Measurements from ENCODE around the gene APCDD1.
"Not testable (repeated sequence)": the region's sequence is repeated elsewhere in the genome, so short reads cannot be mapped to it uniquely, and the experiment has no call there.

Gene APCDD1

GRCh38 chr18:10525697-10526560 is 71.5 kb downstream of the APCDD1 start, which contains the start of gene NAPG:
Gene NAPG (plus strand): TSS chr18:10526027. CDS start chr18:10526103, 76 bp downstream.
- DNase-seq (ENCODE audit: low read depth), result peak; percentile 86

DNA sequence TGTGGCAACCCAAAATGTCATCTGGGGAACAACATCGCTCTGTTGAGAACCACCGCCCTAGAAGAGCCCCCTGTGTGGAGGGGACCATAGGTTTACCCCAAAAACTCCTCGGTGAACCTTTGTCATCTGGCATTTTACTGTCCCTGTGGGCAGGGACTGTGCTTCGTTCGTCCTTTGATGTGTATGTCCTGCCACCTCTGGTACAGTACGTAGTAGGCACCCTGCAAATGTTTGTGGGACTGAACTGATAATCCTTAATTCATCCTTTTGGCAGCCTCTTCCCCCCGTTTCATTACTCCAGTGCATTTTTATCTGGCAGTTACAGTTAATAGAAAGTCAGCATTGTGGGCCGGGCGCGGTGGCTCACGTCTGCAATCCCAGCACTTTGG is 72.1 kb downstream of the APCDD1 start:
- DNase-seq (ENCODE audit: low read depth), result no peak

- DNase-seq (ENCODE audit: low read depth), result no peak
Observed at GRCh38 chr18:10528439-10528838, 74.0 kb downstream of the APCDD1 start.

- DNase-seq (ENCODE audit: low read depth), result no peak
Observed at GRCh38 chr18:10530002-10530401, 75.6 kb downstream of the APCDD1 start.

- DNase-seq (ENCODE audit: low read depth), result no peak
Observed at GRCh38 chr18:10530852-10531251, 76.4 kb downstream of the APCDD1 start.

- DNase-seq (ENCODE audit: low read depth), result no peak
Observed at GRCh38 chr18:10533111-10533510, 78.7 kb downstream of the APCDD1 start.

GRCh38 chr18:10536280-10536679 is 81.8 kb downstream of the APCDD1 start:
- DNase-seq (ENCODE audit: low read depth), result no peak

- DNase-seq (ENCODE audit: low read depth), result no peak
Observed at GRCh38 chr18:10537765-10538164, 83.3 kb downstream of the APCDD1 start.

- not testable (repeated sequence) for DNase-seq (ENCODE audit: low read depth)
Observed at GRCh38 chr18:10539124-10539523, 84.7 kb downstream of the APCDD1 start.
